K562 (cell line): ENCODE measurements around the gene MYL4. TPM values are rescaled to one million over a fixed set of nuclear protein-coding genes. Genes with fewer than 3 reads are reported as not detected.

Experiments used
- ASH1L ChIP-seq: fragments of 450-650 bp; IDR thresholded peaks from 2 replicates; pipeline ENCODE4 v1.6.1; 2018; ENCODE audit warnings: borderline replicate concordance, mild to moderate bottlenecking, low read depth; ENCODE audit not compliant: partially characterized antibody
- BDP1 ChIP-seq: IDR thresholded peaks from 3 replicates; pipeline ENCODE4 v1.6.1; 2011; ENCODE audit not compliant: insufficient read length, insufficient read depth
- CBX1 ChIP-seq: sonication (generic); IDR thresholded peaks from 2 replicates; pipeline ENCODE4 v1.6.1; 2016; ENCODE audit warnings: antibody characterized with exemption, low read depth, mild to moderate bottlenecking
- CEBPG ChIP-seq, 3 experiments: fragments of 200-800 bp in 1 of 3; sonication (Bioruptor generic) in 1 of 3; sonication (generic) in 1 of 3; formaldehyde crosslinking in 1 of 3; IDR thresholded peaks in 2 of 3; conservative IDR thresholded peaks in 1 of 3; 2 replicates each; pipeline versions ENCODE4 v1.6.1 to v1.8.0; 2016 to 2022; ENCODE audit warnings: missing compliant biosample characterization in 2 of 3, missing genetic modification characterization in 2 of 3, mild to moderate bottlenecking in 1 of 3, missing genetic modification reagents in 1 of 3
- EHMT2 ChIP-seq: fragments of 450-650 bp; IDR thresholded peaks from 2 replicates; pipeline ENCODE4 v1.6.1; 2018; ENCODE audit warnings: antibody characterized with exemption
- ELF1 ChIP-seq: fragments of 200-800 bp; sonication (Bioruptor generic); IDR thresholded peaks from 2 replicates; pipeline ENCODE4 v1.6.1; 2016; ENCODE audit warnings: missing genetic modification characterization, missing compliant biosample characterization
- ELF4 ChIP-seq: fragments of 450-650 bp; formaldehyde crosslinking; IDR thresholded peaks from 2 replicates; pipeline ENCODE4 v1.4.0; 2022; ENCODE audit warnings: missing genetic modification characterization
- ERF ChIP-seq: fragments of 450-650 bp; formaldehyde crosslinking; IDR thresholded peaks from 2 replicates; pipeline ENCODE4 v1.4.0; 2020; ENCODE audit warnings: mild to moderate bottlenecking, mixed read lengths
- GATAD2A ChIP-seq: fragments of 450-650 bp; IDR thresholded peaks from 2 replicates; pipeline ENCODE4 v1.6.1; 2017
- GTF2F1 ChIP-seq: IDR thresholded peaks from 2 replicates; pipeline ENCODE4 v1.6.1; 2011; ENCODE audit warnings: low read depth, low read length, improper control_type of control experiment
- HIVEP1 ChIP-seq: fragments of 250-450 bp; sonication (Bioruptor Pico); IDR thresholded peaks from 2 replicates; pipeline ENCODE4 v1.4.0; 2020; ENCODE audit warnings: mild to moderate bottlenecking
- HLTF ChIP-seq: fragments of 450-650 bp; IDR thresholded peaks from 2 replicates; pipeline ENCODE4 v1.6.1; 2016
- KDM5B ChIP-seq: fragments of 200-600 bp; sonication (generic); IDR thresholded peaks from 2 replicates; pipeline ENCODE4 v1.6.1; 2012; ENCODE audit warnings: low read depth, mild to moderate bottlenecking, moderate library complexity, low read length, control low read depth, inconsistent platforms; ENCODE audit not compliant: insufficient replicate concordance
- MAFF ChIP-seq: IDR thresholded peaks from 2 replicates; pipeline ENCODE4 v1.6.1; 2012; ENCODE audit warnings: low read length, improper control_type of control experiment
- MAFK ChIP-seq: IDR thresholded peaks from 2 replicates; pipeline ENCODE4 v1.6.1; 2011; ENCODE audit warnings: low read length, improper control_type of control experiment
- MCM2 ChIP-seq: fragments of 450-650 bp; IDR thresholded peaks from 2 replicates; pipeline ENCODE4 v1.6.1; 2017; ENCODE audit warnings: low read depth, mild to moderate bottlenecking
- RAD21 ChIP-seq, 2 experiments: fragments of 250-450 bp in 1 of 2; fragments of 450-650 bp in 1 of 2; sonication (Bioruptor Pico) in 1 of 2; formaldehyde crosslinking in 1 of 2; IDR thresholded peaks in 1 of 2; conservative IDR thresholded peaks in 1 of 2; 2 replicates each; pipeline versions ENCODE4 v1.4.0 to v1.8.0; 2020 to 2022; ENCODE audit warnings: mild to moderate bottlenecking in 2 of 2, moderate library complexity in 1 of 2
- SRSF1 ChIP-seq: fragments of 200-400 bp; formaldehyde crosslinking; IDR thresholded peaks from 2 replicates; pipeline ENCODE4 v1.6.1; 2017; ENCODE audit warnings: mild to moderate bottlenecking, low read depth, low read length, moderate library complexity
- TEAD1 ChIP-seq, 2 experiments: fragments of 450-650 bp in 1 of 2; sonication (generic) in 1 of 2; formaldehyde crosslinking; IDR thresholded peaks; 2 replicates each; pipeline versions ENCODE4 v1.4.0 to v1.8.0; 2020 to 2022; ENCODE audit warnings: mild to moderate bottlenecking in 2 of 2, missing genetic modification reagents in 1 of 2
- THRA ChIP-seq: fragments of 450-650 bp; IDR thresholded peaks from 2 replicates; pipeline ENCODE4 v1.6.1; 2017; ENCODE audit warnings: mild to moderate bottlenecking, moderate library complexity
- TRIM24 ChIP-seq, 2 experiments: fragments of 450-650 bp; IDR thresholded peaks; 2 replicates each; pipeline ENCODE4 v1.6.1; 2016
- U2AF1 ChIP-seq: fragments of 200-400 bp; formaldehyde crosslinking; optimal IDR thresholded peaks from 2 replicates; pipeline ENCODE3; 2017; ENCODE audit warnings: mild to moderate bottlenecking, low read depth, low read length, moderate library complexity
- ZNF239 ChIP-seq: fragments of 250-450 bp; sonication (Bioruptor Pico); IDR thresholded peaks from 2 replicates; pipeline ENCODE4 v1.4.0; 2020; ENCODE audit warnings: mild to moderate bottlenecking
- ZNF444 ChIP-seq: fragments of 250-450 bp; sonication (Bioruptor Pico); IDR thresholded peaks from 2 replicates; pipeline ENCODE4 v1.4.0; 2020; ENCODE audit warnings: mild to moderate bottlenecking, moderate library complexity
- ZNF780A ChIP-seq: fragments of 250-450 bp; sonication (Bioruptor Pico); IDR thresholded peaks from 2 replicates; pipeline ENCODE4 v1.5.0; 2021; ENCODE audit warnings: mild to moderate bottlenecking
- polyA plus RNA-seq, 8 experiments: library from polyadenylated mRNA; depleted of rRNA in 4 of 8; stranded (reverse) in 5 of 8; unstranded in 3 of 8; fragments of >200 nt; fragmentation: Nextera tagmentation in 2 of 8; fragmentation: Illumina TruSeq in 1 of 8; extraction: Ambion mirVana in 2 of 8; extraction: Trizol in 1 of 8; gene quantifications; 2 replicates each; pipeline versions ENCODE4 v1.2.1 to v1.2.3, GENCODE V29; 2011 to 2014; ENCODE audit warnings: inconsistent platforms in 1 of 8, missing spikeins in 1 of 8
- total RNA-seq, 7 experiments: library from RNA; depleted of rRNA in 6 of 7; stranded (reverse); fragments of >200 nt in 6 of 7; fragmentation: Illumina TruSeq in 2 of 7; extraction: Trizol in 2 of 7; gene quantifications; 2 replicates each; pipeline versions ENCODE4 v1.2.1 to v1.2.3, GENCODE V29; 2011 to 2021; ENCODE audit warnings: low replicate concordance in 1 of 7
- TF ChIP-seq, protein P1 (sequence below): fragments of 450-650 bp; formaldehyde crosslinking; IDR thresholded peaks from 2 replicates; pipeline ENCODE4 v1.4.0; 2020; ENCODE audit warnings: mild to moderate bottlenecking, moderate library complexity
- TF ChIP-seq, protein P2 (sequence below): fragments of 150-350 bp; conservative IDR thresholded peaks from 2 replicates; pipeline ENCODE4 v1.6.1; 2014; ENCODE audit warnings: low read length

The MYL4 gene
- total and polyA plus RNA-seq, 9 of the 15 experiments (the other 6 are each of a cell fraction or from before 2014, with no cell fraction given), result 117 to 423 (median 221) TPM

DNA sequence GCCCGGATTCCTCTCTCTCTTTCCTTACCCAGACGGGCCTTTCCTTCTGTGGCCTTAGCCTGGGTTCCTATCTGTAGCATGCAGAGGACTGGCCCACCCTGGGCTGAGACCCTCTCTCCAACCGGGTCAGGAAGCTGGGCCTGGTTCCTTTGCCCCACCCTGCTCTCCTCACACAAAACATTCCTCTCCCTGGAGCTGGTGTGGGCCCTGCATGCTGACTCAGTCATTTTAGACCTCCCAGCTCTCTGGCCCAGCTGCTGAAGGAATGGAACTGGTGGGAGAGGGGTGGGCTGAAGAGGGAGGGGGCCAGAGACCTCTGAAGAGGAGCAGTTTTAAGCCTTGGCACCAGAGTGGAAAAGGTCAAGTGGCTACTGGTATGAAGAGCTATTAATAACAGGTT, 957 bp downstream of the MYL4 start (continued):
- TF ChIP-seq, protein P1, sequence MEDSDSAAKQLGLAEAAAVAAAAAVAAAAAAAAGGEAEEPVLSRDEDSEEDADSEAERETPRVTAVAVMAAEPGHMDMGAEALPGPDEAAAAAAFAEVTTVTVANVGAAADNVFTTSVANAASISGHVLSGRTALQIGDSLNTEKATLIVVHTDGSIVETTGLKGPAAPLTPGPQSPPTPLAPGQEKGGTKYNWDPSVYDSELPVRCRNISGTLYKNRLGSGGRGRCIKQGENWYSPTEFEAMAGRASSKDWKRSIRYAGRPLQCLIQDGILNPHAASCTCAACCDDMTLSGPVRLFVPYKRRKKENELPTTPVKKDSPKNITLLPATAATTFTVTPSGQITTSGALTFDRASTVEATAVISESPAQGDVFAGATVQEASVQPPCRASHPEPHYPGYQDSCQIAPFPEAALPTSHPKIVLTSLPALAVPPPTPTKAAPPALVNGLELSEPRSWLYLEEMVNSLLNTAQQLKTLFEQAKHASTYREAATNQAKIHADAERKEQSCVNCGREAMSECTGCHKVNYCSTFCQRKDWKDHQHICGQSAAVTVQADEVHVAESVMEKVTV, result no peak
- TF ChIP-seq ERF (CRISPR knock-in tag) (no peak), MAFF (peak; percentile 89), ZNF444 (no peak), ASH1L (no peak), CEBPG (CRISPR knock-in tag; IDR thresholded peaks at IDR 0.05) (no peak), CEBPG (tag; conservative IDR thresholded peaks at IDR 0.05 in 1 of 2, IDR thresholded peaks at IDR 0.05 in 1 of 2) (no peak), THRA (no peak), BDP1 (no peak), ZNF780A (CRISPR knock-in tag) (no peak), RAD21 (CRISPR knock-in tag; conservative IDR thresholded peaks at IDR 0.05 in 1 of 2, IDR thresholded peaks at IDR 0.05 in 1 of 2) (no peak), HLTF (no peak), EHMT2 (no peak), ELF1 (tag) (no peak), TRIM24 (IDR thresholded peaks at IDR 0.05) (no peak), SRSF1 (no peak), MCM2 (no peak), U2AF1 (no peak), GATAD2A (no peak), ELF4 (CRISPR knock-in tag) (0 out of 2 replicates have a peak, but pooled peaks have one; percentile 25), MAFK (peak; percentile 91), TEAD1 (CRISPR knock-in tag; IDR thresholded peaks at IDR 0.05) (no peak), GTF2F1 (no peak), KDM5B (no peak), CBX1 (no peak), ZNF239 (no peak), HIVEP1 (CRISPR knock-in tag) (no peak)
- TF ChIP-seq, protein P2, sequence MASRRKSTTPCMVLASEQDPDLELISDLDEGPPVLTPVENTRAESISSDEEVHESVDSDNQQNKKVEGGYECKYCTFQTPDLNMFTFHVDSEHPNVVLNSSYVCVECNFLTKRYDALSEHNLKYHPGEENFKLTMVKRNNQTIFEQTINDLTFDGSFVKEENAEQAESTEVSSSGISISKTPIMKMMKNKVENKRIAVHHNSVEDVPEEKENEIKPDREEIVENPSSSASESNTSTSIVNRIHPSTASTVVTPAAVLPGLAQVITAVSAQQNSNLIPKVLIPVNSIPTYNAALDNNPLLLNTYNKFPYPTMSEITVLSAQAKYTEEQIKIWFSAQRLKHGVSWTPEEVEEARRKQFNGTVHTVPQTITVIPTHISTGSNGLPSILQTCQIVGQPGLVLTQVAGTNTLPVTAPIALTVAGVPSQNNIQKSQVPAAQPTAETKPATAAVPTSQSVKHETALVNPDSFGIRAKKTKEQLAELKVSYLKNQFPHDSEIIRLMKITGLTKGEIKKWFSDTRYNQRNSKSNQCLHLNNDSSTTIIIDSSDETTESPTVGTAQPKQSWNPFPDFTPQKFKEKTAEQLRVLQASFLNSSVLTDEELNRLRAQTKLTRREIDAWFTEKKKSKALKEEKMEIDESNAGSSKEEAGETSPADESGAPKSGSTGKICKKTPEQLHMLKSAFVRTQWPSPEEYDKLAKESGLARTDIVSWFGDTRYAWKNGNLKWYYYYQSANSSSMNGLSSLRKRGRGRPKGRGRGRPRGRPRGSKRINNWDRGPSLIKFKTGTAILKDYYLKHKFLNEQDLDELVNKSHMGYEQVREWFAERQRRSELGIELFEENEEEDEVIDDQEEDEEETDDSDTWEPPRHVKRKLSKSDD, result no peak
